HG02943 (cell line): Measurements from ENCODE around the gene FAM199X.
A peak's percentile ranks its signal among the peaks of the same experiment; 100 is the strongest.

Experiments used
- ATAC-seq: cut with Tn5 transposase; IDR thresholded peaks from one replicate; pipeline ENCODE4 v1.9.1; 2021; ENCODE audit warnings: mild to moderate bottlenecking, low read depth, moderate library complexity; ENCODE audit not compliant: unreplicated experiment

Gene FAM199X

DNA sequence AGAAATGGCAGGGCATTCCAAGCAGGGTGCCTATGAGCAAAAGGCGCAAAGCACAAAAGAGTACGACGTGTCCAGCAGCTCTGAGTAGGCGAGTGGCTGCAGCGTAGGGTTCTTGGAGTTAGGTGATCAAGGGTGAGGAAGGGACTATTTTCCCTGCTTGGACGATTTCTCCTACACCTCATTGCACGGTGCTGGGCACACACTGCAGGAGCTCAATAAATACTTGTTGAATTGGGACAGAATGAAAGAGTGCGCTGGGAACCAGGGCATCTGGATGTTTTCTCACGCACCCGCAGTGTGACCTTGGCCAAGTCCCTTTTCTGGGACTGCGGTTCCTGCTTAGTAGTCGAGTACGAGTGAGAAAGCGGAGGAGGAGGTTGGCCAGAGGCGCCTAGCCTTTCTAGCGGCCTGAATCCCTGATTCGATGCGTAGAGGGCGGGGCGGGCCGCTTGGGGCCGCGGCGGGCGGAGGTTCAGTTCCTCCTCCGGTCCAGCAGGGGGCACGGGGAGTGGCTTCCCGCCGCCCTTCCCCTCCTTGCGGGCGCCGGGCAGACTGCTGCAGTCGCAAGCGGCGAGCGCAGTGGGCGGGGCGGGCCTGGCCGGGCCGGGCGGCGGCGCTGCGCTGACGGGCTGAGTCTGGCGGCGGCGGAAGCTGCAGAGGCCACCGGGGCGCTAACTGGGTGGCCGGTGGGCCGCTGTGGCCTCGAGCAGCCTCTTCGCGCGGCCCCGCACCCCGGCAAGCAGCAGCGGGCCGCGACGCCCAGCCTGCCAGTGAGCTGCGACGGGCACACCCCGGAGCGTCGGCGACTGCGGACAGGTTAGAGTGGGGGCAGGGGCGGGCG lies at the start of gene FAM199X:
FAM199X (plus strand) TSS at position 560 of the 841 bp plus-strand sequence. CDS start 333 bp downstream, outside the sequence.
- peak; percentile 90 for ATAC-seq

- no peak for ATAC-seq
Measured at GRCh38 chrX:104117759-104118158, 48.5 kb upstream of the FAM199X start.

- no peak for ATAC-seq
Measured at GRCh38 chrX:104118765-104119164, 47.5 kb upstream of the FAM199X start.

DNA sequence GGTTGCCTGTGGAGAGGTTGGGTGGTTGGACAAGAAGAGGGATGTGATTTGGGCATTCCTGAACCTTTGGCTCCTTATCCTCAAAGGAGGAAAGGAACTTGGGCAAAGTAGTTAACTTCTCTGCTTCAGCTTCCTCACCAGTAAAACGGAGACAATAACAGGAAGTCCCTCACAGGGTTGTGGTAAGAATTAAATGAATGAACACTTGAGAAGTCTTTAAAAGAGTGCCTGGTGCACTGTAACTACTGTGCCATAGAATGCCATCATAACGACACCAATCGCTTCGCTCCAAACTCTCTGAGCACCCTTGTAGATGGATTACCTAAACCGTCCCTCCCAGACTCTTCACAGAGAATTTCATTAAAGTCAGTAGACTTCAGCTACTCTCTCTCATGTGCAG lies 43.4 kb upstream of the FAM199X start:
- no peak for ATAC-seq

GRCh38 chrX:104126856-104127255 lies 39.4 kb upstream of the FAM199X start:
- ATAC-seq, result no peak

DNA sequence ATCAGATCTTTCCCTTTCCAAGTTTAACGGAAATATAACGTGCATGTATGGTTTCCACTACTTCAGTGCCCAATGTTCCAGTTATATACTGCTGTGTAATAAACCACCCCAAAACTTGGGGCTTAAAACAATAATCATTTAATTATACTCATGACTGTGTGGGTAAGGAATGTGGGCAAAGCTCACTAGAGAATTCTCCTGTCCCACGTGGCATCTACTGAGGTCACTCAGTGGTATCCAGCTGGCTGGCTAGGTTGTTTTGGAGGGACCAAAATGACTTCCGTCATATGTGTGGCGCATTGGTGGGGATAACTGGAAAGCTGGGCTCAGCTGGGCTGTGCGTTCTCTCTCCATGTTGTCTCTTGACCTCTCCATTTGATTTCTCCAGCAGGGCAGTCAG lies 35.4 kb upstream of the FAM199X start:
- no peak for ATAC-seq

- no peak for ATAC-seq
Measured at GRCh38 chrX:104134583-104135261, 31.5 kb upstream of the FAM199X start.

- no peak for ATAC-seq
Measured at GRCh38 chrX:104135677-104136076, 30.6 kb upstream of the FAM199X start.

DNA sequence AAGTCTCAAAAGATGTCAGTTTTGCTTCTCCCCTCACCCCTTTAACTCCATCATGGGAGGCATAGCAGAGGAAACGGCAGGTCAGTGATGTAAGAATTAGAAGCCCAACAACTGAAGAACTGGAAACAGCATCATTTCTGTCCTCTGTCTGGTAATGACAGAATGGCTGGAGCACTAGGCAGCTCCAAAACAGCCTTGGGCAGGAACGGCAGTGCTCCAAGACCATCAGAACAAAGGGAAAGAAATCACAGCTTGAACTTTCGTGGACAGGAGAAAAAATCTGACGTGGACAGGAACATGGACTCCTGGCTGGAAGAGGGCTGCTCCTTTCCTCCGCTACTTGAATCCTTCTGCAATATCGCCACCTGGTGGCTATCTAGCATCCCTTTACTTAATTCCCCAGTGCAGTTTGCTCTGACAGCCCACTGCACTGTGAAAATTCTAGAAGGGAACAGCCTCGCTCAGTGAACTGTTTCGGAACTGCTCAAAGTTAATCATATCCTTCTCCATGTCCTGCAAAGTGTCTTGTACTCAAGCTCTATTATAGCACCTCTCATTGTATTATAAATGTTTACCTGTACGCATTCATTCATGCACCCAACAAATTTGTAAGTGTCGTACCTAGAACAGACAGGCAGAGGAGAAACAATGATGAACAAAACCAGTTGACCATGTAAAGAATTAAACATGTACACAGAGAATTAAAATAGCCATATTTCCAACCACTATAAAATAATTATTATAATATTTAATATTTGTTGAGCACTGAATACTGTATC lies 29.8 kb upstream of the FAM199X start:
- peak; percentile 94 for ATAC-seq

GRCh38 chrX:104137496-104137895 lies 28.8 kb upstream of the FAM199X start:
- no peak for ATAC-seq

DNA sequence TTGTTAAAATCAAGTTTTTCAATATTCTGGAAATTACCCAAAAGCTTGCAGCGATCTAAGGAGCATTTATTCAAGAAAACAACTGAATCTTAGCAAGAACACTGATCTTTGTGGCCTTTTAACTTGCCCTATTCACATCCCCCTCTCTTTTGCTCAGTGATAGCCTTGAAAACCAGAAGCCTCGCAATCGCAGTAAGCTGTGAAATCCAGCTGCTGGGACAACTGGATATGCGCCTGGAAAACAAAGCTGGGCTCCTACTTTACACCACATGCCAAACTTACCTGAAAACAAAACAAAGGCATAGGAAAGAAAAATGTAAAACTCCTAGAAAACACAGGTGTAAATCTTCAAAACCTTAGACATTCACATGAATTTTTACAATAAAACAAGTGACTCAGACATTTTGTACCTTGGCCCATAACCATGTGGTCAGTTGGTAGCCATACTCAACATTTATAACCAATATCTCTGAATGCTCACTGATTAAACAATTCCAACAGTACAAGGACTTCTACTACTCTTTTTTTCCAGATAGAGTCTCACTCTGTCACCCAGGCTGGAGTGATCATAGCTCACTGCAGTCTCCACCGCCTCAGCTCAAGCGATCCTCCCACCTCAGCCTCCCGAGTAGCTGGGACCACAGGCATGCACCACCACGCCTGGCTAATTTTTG lies 25.0 kb upstream of the FAM199X start:
- ATAC-seq, result no peak

DNA sequence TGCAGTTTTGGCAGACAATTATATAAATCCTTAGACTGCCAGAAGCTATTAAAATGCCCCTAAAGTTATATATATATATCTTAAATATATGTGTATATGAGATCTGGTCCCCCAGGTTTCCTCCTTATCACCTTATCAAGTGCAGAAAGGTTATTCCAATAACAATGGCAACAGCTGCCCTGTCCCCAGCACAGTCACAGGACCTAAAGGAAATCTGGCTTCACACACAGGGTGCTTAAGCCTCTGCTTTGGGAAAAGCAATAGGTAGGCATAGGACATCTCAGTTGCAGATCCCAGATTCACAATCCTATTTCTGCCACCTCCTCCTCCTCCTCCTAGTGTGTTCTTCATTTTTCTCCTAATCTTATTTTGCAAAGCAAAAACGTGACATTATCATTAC lies 15.2 kb upstream of the FAM199X start:
- ATAC-seq, result no peak

DNA sequence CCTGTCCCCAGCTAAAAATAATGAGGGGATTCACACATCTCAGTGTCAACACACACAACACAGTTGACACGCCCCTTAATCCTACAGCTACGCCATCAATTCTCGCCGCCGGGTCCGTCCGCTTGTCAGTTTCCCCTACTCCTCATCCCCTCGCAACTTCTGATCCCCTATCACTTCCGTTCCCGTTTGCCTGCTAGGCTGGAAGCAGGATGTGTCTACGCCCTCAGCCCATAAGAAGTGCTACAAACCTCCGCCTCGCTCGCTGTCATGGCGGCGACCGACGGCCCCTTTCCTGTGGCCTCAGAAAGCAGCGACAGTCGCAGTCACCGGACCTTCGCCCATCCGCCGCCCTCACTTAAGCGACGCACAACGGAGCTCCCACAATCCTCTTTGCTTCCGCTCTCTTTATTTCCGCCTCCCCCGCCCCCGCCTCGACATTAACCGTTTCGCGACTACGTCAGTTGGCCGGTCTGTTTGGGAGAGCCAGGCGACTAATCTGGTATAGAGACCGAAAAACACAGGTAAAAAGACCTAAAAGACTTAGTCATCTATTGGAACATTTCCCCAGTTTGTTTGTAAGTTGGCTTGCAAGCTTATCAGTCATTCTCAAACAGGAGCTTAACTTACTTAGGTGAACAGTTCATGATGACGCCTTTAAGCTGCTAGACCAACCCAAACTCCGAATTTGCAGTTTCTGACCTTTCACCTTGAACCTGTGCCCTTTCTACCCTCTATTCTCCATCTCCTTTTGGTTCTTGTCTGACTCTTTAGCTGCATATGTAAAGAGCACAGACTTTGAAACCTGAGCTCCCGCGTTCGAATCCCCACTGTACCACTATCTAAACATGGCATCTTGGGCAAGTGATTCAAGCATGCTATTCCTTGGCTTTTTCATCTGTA lies 9.4 kb upstream of the FAM199X start, which contains the start of gene SLC25A53:
SLC25A53 (minus strand) TSS at position 380 of the 900 bp plus-strand sequence. CDS start 51,752 bp downstream, outside the sequence.
- peak; percentile 86 for ATAC-seq

- no peak for ATAC-seq
Measured at GRCh38 chrX:104166735-104167436, 633 bp downstream of the FAM199X start.

GRCh38 chrX:104168127-104168526 lies 1.9 kb downstream of the FAM199X start:
- no peak for ATAC-seq

GRCh38 chrX:104172121-104172520 lies 5.9 kb downstream of the FAM199X start:
- ATAC-seq, result no peak

- no peak for ATAC-seq
Measured at GRCh38 chrX:104172788-104173187, 6.5 kb downstream of the FAM199X start.

- ATAC-seq, result no peak
Measured at GRCh38 chrX:104173841-104174240, 7.6 kb downstream of the FAM199X start.

GRCh38 chrX:104183685-104184084 lies 17.4 kb downstream of the FAM199X start:
- ATAC-seq, result no peak
